ENCODE results near the gene PYM1.
"Not testable (repeated sequence)": the region's sequence is repeated elsewhere in the genome, so short reads cannot be mapped to it uniquely, and the experiment has no call there.

DNA sequence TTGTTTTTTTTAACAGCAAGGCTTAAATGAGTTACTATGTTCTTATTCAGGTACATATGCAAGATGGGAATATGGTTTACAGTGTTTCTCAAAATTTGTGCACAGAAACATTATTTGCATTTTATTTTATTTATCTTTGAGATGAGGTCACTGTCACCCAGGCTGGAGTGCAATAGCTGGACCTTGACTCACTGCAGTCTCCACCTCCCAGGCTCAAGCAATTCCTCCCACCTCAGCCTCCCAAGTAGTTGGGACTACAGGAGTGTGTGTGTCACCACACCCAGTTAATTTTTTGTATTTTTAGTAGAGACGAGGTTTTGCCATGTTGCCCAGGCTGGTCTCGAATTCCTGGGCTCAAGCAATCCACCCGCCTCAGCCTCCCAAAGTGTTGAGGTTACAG is 8.7 kb downstream of the PYM1 start:
- not testable (repeated sequence) for TF ChIP-seq EZH2 (IDR thresholded peaks at IDR 0.05; ENCODE audit: insufficient read depth, poor library complexity, severe bottlenecking); EZH2phosphoT487 (IDR thresholded peaks at IDR 0.05; ENCODE audit: insufficient read depth, low read depth)

All from GM23248 (cell line).